ENCODE results near the gene RAVER2. TPM values are rescaled to one million over a fixed set of nuclear protein-coding genes. Genes with fewer than 3 reads are reported as not detected.

Gene RAVER2
- total and polyA plus RNA-seq, 2 of the 13 experiments (the other 11 are each of a cell fraction or from before 2014, with no cell fraction given): 11.4 to 15.4 TPM

- intact Hi-C loops (cut with micrococcal nuclease; ENCODE audit: unreplicated experiment): no loop called here
- TF ChIP-seq BCL6 (CRISPR knock-in tag; IDR thresholded peaks at IDR 0.05) (no peak), ZNF777 (CRISPR knock-in tag; IDR thresholded peaks at IDR 0.05) (no peak), PATZ1 (CRISPR knock-in tag; IDR thresholded peaks at IDR 0.05) (no peak), MEIS1 (CRISPR knock-in tag; IDR thresholded peaks at IDR 0.05; ENCODE audit: borderline replicate concordance) (no peak), ZNF713 (CRISPR knock-in tag; IDR thresholded peaks at IDR 0.05) (no peak), PRDM15 (CRISPR knock-in tag; IDR thresholded peaks at IDR 0.05) (no peak), ZNF883 (CRISPR knock-in tag; IDR thresholded peaks at IDR 0.05; ENCODE audit: not compliant biosample characterization) (no peak), NR0B2 (CRISPR knock-in tag; IDR thresholded peaks at IDR 0.05) (no peak), FOXO1 (CRISPR knock-in tag; IDR thresholded peaks at IDR 0.05) (no peak), ZBTB26 (CRISPR knock-in tag; IDR thresholded peaks at IDR 0.05; ENCODE audit: borderline replicate concordance) (no peak)
- TF ChIP-seq, protein P1, sequence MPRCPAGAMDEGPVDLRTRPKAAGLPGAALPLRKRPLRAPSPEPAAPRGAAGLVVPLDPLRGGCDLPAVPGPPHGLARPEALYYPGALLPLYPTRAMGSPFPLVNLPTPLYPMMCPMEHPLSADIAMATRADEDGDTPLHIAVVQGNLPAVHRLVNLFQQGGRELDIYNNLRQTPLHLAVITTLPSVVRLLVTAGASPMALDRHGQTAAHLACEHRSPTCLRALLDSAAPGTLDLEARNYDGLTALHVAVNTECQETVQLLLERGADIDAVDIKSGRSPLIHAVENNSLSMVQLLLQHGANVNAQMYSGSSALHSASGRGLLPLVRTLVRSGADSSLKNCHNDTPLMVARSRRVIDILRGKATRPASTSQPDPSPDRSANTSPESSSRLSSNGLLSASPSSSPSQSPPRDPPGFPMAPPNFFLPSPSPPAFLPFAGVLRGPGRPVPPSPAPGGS (CRISPR knock-in tag; IDR thresholded peaks at IDR 0.05): no peak
- TF ChIP-seq, protein P2, sequence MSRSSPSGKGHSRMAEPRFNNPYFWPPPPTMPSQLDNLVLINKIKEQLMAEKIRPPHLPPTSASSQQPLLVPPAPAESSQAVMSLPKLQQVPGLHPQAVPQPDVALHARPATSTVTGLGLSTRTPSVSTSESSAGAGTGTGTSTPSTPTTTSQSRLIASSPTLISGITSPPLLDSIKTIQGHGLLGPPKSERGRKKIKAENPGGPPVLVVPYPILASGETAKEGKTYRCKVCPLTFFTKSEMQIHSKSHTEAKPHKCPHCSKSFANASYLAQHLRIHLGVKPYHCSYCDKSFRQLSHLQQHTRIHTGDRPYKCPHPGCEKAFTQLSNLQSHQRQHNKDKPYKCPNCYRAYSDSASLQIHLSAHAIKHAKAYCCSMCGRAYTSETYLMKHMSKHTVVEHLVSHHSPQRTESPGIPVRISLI (CRISPR knock-in tag; IDR thresholded peaks at IDR 0.05; ENCODE audit: borderline replicate concordance): no peak
- TF ChIP-seq, protein P3, sequence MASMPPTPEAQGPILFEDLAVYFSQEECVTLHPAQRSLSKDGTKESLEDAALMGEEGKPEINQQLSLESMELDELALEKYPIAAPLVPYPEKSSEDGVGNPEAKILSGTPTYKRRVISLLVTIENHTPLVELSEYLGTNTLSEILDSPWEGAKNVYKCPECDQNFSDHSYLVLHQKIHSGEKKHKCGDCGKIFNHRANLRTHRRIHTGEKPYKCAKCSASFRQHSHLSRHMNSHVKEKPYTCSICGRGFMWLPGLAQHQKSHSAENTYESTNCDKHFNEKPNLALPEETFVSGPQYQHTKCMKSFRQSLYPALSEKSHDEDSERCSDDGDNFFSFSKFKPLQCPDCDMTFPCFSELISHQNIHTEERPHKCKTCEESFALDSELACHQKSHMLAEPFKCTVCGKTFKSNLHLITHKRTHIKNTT (CRISPR knock-in tag; IDR thresholded peaks at IDR 0.05): no peak
Observed at GRCh38 chr1:64828829-64829228, 84.0 kb downstream of the RAVER2 start.

More at GRCh38 chr1:64828829-64829228, 84.0 kb downstream of the RAVER2 start:
- BruUV-seq (replicated peaks): no TSS peak
- no peak for ATAC-seq
- H4K20me1 ChIP-seq (ENCODE audit: insufficient read depth, low read length): no peaks in the 10 kb centered on the region
- no peak for DNase-seq (ENCODE audit: low spot score)
- H3K9ac ChIP-seq (ENCODE audit: insufficient read depth, low read depth, low read length): no peak overlapping the region
- H3K79me2 ChIP-seq (ENCODE audit: insufficient read depth, low read length): no peaks in the 10 kb centered on the region
- CTCF ChIA-PET (ENCODE audit: low intra/inter-chr PET ratio, low total read pairs): no interaction called here
- WGBS (ENCODE audit: low lambda C conversion rate): 95% methylated on average over 1 of the region's 1 CpG
- no peaks in the 10 kb centered on the region for H3K9me3 ChIP-seq (ENCODE audit: low read length)
- H3K4me2 ChIP-seq (ENCODE audit: low read depth, low read length): no peak overlapping the region
- peaks cover 2 to 15% of the 10 kb centered on the region in 2 experiments; a peak in 4 of 5 replicates for H3K36me3 ChIP-seq (replicated peaks in 1 of 2; ENCODE audit: control insufficient read depth in 1 of 2, insufficient read depth in 2 of 2, low read length in 2 of 2)
- in situ Hi-C loops (cut with HindIII; ENCODE audit: extremely low pct_ligation_motif_present, low pct_unique_long_range_greater_than_20kb): loop anchor here (5.0 kb wide), 1 partner anchor 142 kb away; no protein-coding TSS in a partner anchor
- no peaks in the 10 kb centered on the region for H3K27me3 ChIP-seq (ENCODE audit: control insufficient read depth in 1 of 2, insufficient read depth in 2 of 2, low read length in 2 of 2)
- no peak overlapping the region for H3K27ac ChIP-seq (ENCODE audit: extremely low read length, insufficient read depth, low read length)
- FAIRE-seq: no peak
- no peak overlapping the region for H3K4me3 ChIP-seq (replicated peaks in 1 of 3; ENCODE audit: insufficient read depth in 1 of 3, low read depth in 2 of 3, low read length in 3 of 3)
- H3K4me1 ChIP-seq (ENCODE audit: insufficient read depth, low read length): peaks cover 9% of the 10 kb centered on the region
- POLR2A ChIA-PET: no interaction called here
- H2AFZ ChIP-seq (ENCODE audit: low read length): no peak overlapping the region
